Smooth muscle cell (in vitro differentiated cells): Measurements from ENCODE around the gene EXOC3L2. TPM values are rescaled to one million over a fixed set of nuclear protein-coding genes. Genes with fewer than 3 reads are reported as not detected.

ENCODE experiments used
- DNase-seq: peaks from one replicate; lab custom pipeline; 2025; ENCODE audit not compliant: unreplicated experiment; lab: John Stamatoyannopoulos, UW
- H2AFZ ChIP-seq: fragments of 200-600 bp; sonication (generic); 2 replicates; pipeline ENCODE4 v1.6.0; 2016; ENCODE audit warnings: antibody characterized with exemption, low read depth, mild to moderate bottlenecking
- H3F3A ChIP-seq: fragments of 200-600 bp; sonication (generic); 2 replicates; pipeline ENCODE4 v1.6.0; 2017; ENCODE audit warnings: antibody characterized with exemption, low read depth
- H3K27ac ChIP-seq: fragments of 200-600 bp; sonication (generic); 2 replicates; pipeline ENCODE4 v1.5.1; 2016; ENCODE audit warnings: low read depth, mild to moderate bottlenecking
- H3K27me3 ChIP-seq: fragments of 200-600 bp; sonication (generic); 2 replicates; pipeline ENCODE4 v1.6.1; 2016; ENCODE audit warnings: low read depth, mild to moderate bottlenecking
- H3K36me3 ChIP-seq: fragments of 200-600 bp; sonication (generic); 2 replicates; pipeline ENCODE4 v1.5.1; 2016; ENCODE audit warnings: low read depth
- H3K4me1 ChIP-seq: fragments of 200-600 bp; sonication (generic); 2 replicates; pipeline ENCODE4 v1.5.1; 2016; ENCODE audit warnings: low read depth
- H3K4me2 ChIP-seq: fragments of 200-600 bp; sonication (generic); 2 replicates; pipeline ENCODE4 v1.6.0; 2016; ENCODE audit warnings: mild to moderate bottlenecking
- H3K4me3 ChIP-seq: fragments of 200-600 bp; sonication (generic); 2 replicates; pipeline ENCODE4 v1.5.1; 2016; ENCODE audit warnings: mild to moderate bottlenecking
- H3K79me2 ChIP-seq: fragments of 200-600 bp; sonication (generic); 2 replicates; pipeline ENCODE4 v1.6.0; 2016; ENCODE audit warnings: low read depth, mild to moderate bottlenecking
- H3K9ac ChIP-seq: fragments of 200-600 bp; sonication (generic); 2 replicates; pipeline ENCODE4 v1.6.0; 2016; ENCODE audit warnings: low read depth
- H3K9me3 ChIP-seq: fragments of 200-600 bp; sonication (generic); replicated peaks from 2 replicates; pipeline ENCODE4 v1.5.1; 2016; ENCODE audit warnings: low read depth
- H4K20me1 ChIP-seq: fragments of 200-600 bp; sonication (generic); 2 replicates; pipeline ENCODE4 v1.6.0; 2016; ENCODE audit warnings: low read depth
- CTCF ChIP-seq: fragments of 200-600 bp; sonication (generic); IDR thresholded peaks from 2 replicates; pipeline ENCODE4 v1.5.1; 2017; ENCODE audit warnings: borderline replicate concordance, mild to moderate bottlenecking, antibody characterized with exemption; ENCODE audit not compliant: insufficient read depth, poor library complexity, severe bottlenecking
- WGBS: methylation state at CpG from one replicate; pipeline ENCODE4 v1.1.7; 2016; ENCODE audit warnings: low lambda C conversion rate; 5-methylcytosine and 5-hydroxymethylcytosine counted together
- polyA plus RNA-seq: library from polyadenylated mRNA; unstranded; fragments of >200 nt; fragmentation: Nextera tagmentation; extraction: Ambion mirVana; gene quantifications from 2 replicates; pipeline ENCODE4 v1.2.1, GENCODE V29; 2016
- total RNA-seq: library from RNA; depleted of rRNA; stranded (reverse); fragments of >200 nt; gene quantifications from 2 replicates; pipeline ENCODE4 v1.2.3, GENCODE V29; 2014

EXOC3L2 gene
- total and polyA plus RNA-seq, 2 experiments from 2014 or later, result 0.76 to 7.5 TPM

- DNase-seq, result no peak
- Histone ChIP-seq H3K4me1 (no peaks in the 10 kb centered on the region), H3K36me3 (peaks cover 18% of the 10 kb centered on the region), H3K27ac (no peak overlapping the region), H3K79me2 (no peaks in the 10 kb centered on the region), H2AFZ (no peak overlapping the region), H4K20me1 (no peaks in the 10 kb centered on the region), H3K27me3 (no peaks in the 10 kb centered on the region), H3K4me2 (no peak overlapping the region), H3K9ac (no peak overlapping the region), H3K9me3 (no peaks in the 10 kb centered on the region), H3F3A (no peaks in the 10 kb centered on the region), H3K4me3 (no peak overlapping the region)
- WGBS, result 96% methylated on average over 1 of the region's 1 CpG
- no peak for TF ChIP-seq CTCF
These were observed 46.6 kb upstream of the EXOC3L2 start for GRCh38 chr19:45291834-45292233.

- TF ChIP-seq CTCF, result no peak
- no peaks in the 10 kb centered on the region for H3K27me3 ChIP-seq
- no peak overlapping the region for H3K4me3 ChIP-seq
- H3K9me3 ChIP-seq, result no peaks in the 10 kb centered on the region
- no peaks in the 10 kb centered on the region for H3F3A ChIP-seq
- H3K36me3 ChIP-seq, result peaks cover 14% of the 10 kb centered on the region
- H3K79me2 ChIP-seq, result no peaks in the 10 kb centered on the region
- H3K4me1 ChIP-seq, result no peaks in the 10 kb centered on the region
- no peaks in the 10 kb centered on the region for H4K20me1 ChIP-seq
- H3K27ac ChIP-seq, result no peak overlapping the region
- no peak overlapping the region for H3K4me2 ChIP-seq
- WGBS, result 98% methylated on average over 6 of the region's 6 CpGs
- DNase-seq, result no peak
- no peak overlapping the region for H2AFZ ChIP-seq
- H3K9ac ChIP-seq, result no peak overlapping the region
These were observed 45.2 kb upstream of the EXOC3L2 start for GRCh38 chr19:45290381-45290931.

- H3K27me3 ChIP-seq, result no peaks in the 10 kb centered on the region
- no peak overlapping the region for H3K27ac ChIP-seq
- no peaks in the 10 kb centered on the region for H4K20me1 ChIP-seq
- no peak for TF ChIP-seq CTCF
- H3K4me2 ChIP-seq, result no peak overlapping the region
- peaks cover 24% of the 10 kb centered on the region for H3F3A ChIP-seq
- H3K4me3 ChIP-seq, result no peak overlapping the region
- H3K36me3 ChIP-seq, result no peaks in the 10 kb centered on the region
- H3K9ac ChIP-seq, result no peak overlapping the region
- DNase-seq, result no peak
- H3K9me3 ChIP-seq, result peaks cover 2% of the 10 kb centered on the region
- no peaks in the 10 kb centered on the region for H3K79me2 ChIP-seq
- H3K4me1 ChIP-seq, result no peaks in the 10 kb centered on the region
- 81% methylated on average over 7 of the region's 7 CpGs for WGBS
- H2AFZ ChIP-seq, result no peak overlapping the region
These were observed 38.3 kb upstream of the EXOC3L2 start for GRCh38 chr19:45283443-45284033.

- H3K9me3 ChIP-seq, result peaks cover 2% of the 10 kb centered on the region
- H2AFZ ChIP-seq, result no peak overlapping the region
- no peaks in the 10 kb centered on the region for H3K79me2 ChIP-seq
- DNase-seq, result no peak
- peak overlapping the region; percentile 39 for H3K9ac ChIP-seq
- H3K36me3 ChIP-seq, result no peaks in the 10 kb centered on the region
- peaks cover 34% of the 10 kb centered on the region for H3F3A ChIP-seq
- H3K4me3 ChIP-seq, result no peak overlapping the region
- 53% methylated on average over 15 of the region's 19 CpGs for WGBS
- peaks cover 10% of the 10 kb centered on the region for H4K20me1 ChIP-seq
- peak overlapping the region; percentile 91 for H3K27ac ChIP-seq
- H3K4me1 ChIP-seq, result no peaks in the 10 kb centered on the region
- peak overlapping the region; percentile 71 for H3K4me2 ChIP-seq
- no peak for TF ChIP-seq CTCF
- no peaks in the 10 kb centered on the region for H3K27me3 ChIP-seq
These were observed 35.3 kb upstream of the EXOC3L2 start for GRCh38 chr19:45280471-45280961.
